Measurements from ENCODE around the gene TMEM62. TPM values are rescaled to one million over a fixed set of nuclear protein-coding genes. Genes with fewer than 3 reads are reported as not detected.

The TMEM62 gene
- total and polyA plus RNA-seq, 8 donors, result 16.7 to 31.0 (median 19.7) TPM

DNA sequence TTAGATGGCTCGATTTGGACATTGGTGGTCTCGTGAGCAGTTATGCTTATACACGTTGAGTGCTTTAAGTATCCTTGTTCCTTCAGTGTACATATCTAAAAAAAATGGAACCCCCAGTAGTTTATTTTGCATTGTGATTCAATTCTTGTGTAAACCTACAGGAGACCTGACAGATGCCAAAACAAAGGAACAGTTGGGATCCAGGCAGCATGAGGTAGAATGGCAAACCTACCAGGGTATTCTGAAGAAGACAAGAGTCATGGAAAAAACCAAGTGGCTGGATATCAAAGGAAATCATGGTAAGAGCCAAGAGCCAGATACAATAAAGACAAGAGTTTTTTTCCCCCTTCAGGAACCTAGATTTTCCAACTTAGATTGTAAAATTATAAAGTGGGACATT is 2.0 kb downstream of the TMEM62 start:
- Histone ChIP-seq H3K4me3 (no peak overlapping the region), H3K27ac (no peak overlapping the region), H3K36me3 (peaks cover 0 to 45% of the 10 kb centered on the region in 2 donors), H3K4me1 (peaks cover 0 to 24% of the 10 kb centered on the region in 2 donors), H3K27me3 (no peaks in the 10 kb centered on the region), H3K9me3 (no peaks in the 10 kb centered on the region)
- intact Hi-C loops (cut with DNase I), result no loop called here
- TF ChIP-seq, protein P1, sequence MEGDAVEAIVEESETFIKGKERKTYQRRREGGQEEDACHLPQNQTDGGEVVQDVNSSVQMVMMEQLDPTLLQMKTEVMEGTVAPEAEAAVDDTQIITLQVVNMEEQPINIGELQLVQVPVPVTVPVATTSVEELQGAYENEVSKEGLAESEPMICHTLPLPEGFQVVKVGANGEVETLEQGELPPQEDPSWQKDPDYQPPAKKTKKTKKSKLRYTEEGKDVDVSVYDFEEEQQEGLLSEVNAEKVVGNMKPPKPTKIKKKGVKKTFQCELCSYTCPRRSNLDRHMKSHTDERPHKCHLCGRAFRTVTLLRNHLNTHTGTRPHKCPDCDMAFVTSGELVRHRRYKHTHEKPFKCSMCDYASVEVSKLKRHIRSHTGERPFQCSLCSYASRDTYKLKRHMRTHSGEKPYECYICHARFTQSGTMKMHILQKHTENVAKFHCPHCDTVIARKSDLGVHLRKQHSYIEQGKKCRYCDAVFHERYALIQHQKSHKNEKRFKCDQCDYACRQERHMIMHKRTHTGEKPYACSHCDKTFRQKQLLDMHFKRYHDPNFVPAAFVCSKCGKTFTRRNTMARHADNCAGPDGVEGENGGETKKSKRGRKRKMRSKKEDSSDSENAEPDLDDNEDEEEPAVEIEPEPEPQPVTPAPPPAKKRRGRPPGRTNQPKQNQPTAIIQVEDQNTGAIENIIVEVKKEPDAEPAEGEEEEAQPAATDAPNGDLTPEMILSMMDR (IDR thresholded peaks at IDR 0.05), result no peak
- ATAC-seq (no peak), DNase-seq (no peak)

DNA sequence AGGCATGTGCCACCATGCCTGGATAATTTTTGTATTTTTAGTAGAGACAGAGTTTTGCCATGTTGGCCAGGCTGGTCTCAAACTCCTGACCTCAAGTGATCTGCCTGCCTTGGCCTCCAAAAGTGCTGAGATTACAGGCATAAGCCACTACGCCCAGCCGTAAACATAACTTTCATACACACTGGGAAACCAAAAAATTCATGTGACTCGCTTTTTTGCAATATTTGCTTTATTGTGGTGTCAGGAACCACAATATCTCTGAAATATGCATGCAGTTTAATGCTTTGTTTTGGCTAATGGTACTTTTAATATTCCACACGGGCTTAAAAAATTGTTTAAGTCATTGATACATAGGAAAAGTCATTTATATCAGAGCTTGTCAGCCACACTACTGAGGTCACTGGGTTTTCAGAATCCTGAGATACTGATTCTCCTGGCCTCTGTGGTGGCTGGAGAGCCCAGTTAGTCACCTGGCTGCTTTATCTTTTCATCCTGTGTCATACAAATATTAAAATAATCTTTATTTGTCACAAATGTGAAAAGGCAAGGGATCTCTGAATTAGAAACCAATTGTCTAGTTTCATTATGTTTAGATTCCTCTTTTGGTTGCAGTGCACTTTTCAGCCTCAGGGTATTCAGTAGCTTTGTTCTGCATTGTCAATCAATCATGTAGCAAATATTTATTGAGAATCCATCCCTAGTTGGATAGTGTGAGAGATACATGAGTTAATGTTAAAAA is 10.0 kb downstream of the TMEM62 start:
- intact Hi-C loops (cut with DNase I), result no loop called here
- H3K36me3 ChIP-seq, result peaks cover 0 to 49% of the 10 kb centered on the region in 2 donors
- DNase-seq (no peak), ATAC-seq (no peak)
- peaks cover 0 to 6% of the 10 kb centered on the region in 2 donors for H3K4me1 ChIP-seq
- TF ChIP-seq, protein P1 (IDR thresholded peaks at IDR 0.05), result no peak
- no peaks in the 10 kb centered on the region for H3K9me3 ChIP-seq
- no peak overlapping the region for H3K27ac ChIP-seq
- no peaks in the 10 kb centered on the region for H3K27me3 ChIP-seq
- H3K4me3 ChIP-seq, result no peak overlapping the region

DNA sequence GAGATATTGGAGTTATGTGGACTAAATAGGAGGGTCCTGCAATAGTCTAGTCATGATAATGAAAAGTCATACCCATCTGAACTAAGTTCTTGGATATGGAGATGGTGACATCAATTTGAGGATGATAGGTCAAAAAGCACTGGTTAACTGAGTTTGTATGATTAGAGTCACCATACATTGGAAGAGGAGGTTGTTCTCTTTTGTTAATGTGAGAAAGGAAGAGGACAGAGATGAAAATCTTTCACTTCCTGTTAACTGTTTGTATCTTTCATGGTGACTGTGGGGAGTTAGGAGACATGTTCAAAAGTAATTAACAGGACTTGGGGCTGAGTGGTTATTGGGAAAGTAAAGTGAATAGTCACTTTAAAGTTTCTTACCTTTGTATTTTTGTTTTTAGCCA is 11.1 kb downstream of the TMEM62 start:
- no peaks in the 10 kb centered on the region for H3K27me3 ChIP-seq
- DNase-seq, result no peak
- peaks cover 0 to 49% of the 10 kb centered on the region in 2 donors for H3K36me3 ChIP-seq
- H3K27ac ChIP-seq, result no peak overlapping the region
- no peak for ATAC-seq
- H3K4me1 ChIP-seq, result peaks cover 0 to 6% of the 10 kb centered on the region in 2 donors
- H3K4me3 ChIP-seq, result no peak overlapping the region
- intact Hi-C loops (cut with DNase I), result no loop called here
- TF ChIP-seq, protein P1 (IDR thresholded peaks at IDR 0.05), result no peak
- no peaks in the 10 kb centered on the region for H3K9me3 ChIP-seq

DNA sequence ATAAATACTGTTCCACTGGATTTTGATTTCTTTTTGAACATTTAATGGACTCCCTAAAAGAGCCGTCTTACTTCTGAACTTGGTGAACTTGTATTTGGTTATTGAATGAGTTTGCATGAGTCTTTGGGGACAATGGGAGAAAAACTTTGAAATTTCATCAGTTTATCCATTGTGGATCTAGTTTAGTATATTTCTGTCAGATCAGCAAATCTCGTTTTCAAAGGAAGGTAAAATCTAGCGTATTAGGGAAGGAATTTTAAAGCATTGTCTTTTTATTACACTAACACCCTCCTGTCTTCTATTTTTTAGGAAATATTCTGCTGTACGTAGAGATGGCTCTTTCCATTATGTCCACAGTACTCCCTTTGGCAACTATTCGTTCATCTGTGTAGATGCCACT is 12.8 kb downstream of the TMEM62 start:
- H3K4me3 ChIP-seq, result no peak overlapping the region
- ATAC-seq, result no peak
- TF ChIP-seq, protein P1 (IDR thresholded peaks at IDR 0.05), result no peak
- intact Hi-C loops (cut with DNase I), result no loop called here
- H3K9me3 ChIP-seq, result no peaks in the 10 kb centered on the region
- H3K36me3 ChIP-seq, result peaks cover 0 to 49% of the 10 kb centered on the region in 2 donors
- DNase-seq, result no peak
- H3K27ac ChIP-seq, result no peak overlapping the region
- H3K27me3 ChIP-seq, result no peaks in the 10 kb centered on the region
- H3K4me1 ChIP-seq, result peaks cover 0 to 6% of the 10 kb centered on the region in 2 donors

DNA sequence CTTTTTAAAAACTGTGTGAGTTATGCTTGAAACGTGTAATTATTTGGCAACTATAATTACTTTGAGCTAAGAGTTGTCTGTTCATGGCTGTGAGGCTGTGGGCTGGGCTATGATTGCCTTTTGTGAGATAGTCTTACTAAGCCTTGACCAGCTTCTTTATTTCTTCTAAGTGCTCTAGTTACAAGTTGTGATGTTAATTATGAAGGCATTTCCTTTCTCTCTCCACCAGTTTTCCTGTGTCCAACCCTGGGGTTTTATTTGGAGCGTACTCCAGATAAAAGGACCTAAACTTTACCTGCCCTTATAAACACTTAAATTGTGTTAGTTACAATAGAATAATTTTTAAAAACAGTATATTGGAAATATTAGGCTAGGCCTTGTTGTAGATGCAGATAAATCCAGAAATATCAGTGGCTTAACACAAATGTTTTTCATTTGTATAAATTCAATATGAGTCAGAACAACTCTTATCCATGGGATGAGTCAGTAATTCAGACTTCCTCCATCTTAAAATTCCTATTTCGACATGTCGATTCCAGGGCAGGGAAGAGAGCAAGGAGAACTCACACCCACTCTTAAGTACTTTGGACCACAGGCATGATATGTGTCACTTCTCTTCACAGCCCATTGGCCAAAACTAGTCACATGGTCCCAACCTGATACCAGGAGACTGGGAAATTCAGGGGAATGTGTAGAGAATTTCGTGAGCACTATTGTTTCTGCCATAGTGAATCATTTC is 17.0 kb downstream of the TMEM62 start:
- no peak for DNase-seq
- no peaks in the 10 kb centered on the region for H3K27me3 ChIP-seq
- H3K4me3 ChIP-seq, result no peak overlapping the region
- no peak for ATAC-seq
- no peaks in the 10 kb centered on the region for H3K9me3 ChIP-seq
- H3K27ac ChIP-seq, result no peak overlapping the region
- intact Hi-C loops (cut with DNase I), result no loop called here
- H3K4me1 ChIP-seq, result no peaks in the 10 kb centered on the region
- TF ChIP-seq, protein P1 (IDR thresholded peaks at IDR 0.05), result no peak
- peaks cover 0 to 82% of the 10 kb centered on the region in 2 donors for H3K36me3 ChIP-seq

Measured in left lung (tissue), 10 donors.